ENCODE data around the gene SMARCB1.

SMARCB1 gene

DNA sequence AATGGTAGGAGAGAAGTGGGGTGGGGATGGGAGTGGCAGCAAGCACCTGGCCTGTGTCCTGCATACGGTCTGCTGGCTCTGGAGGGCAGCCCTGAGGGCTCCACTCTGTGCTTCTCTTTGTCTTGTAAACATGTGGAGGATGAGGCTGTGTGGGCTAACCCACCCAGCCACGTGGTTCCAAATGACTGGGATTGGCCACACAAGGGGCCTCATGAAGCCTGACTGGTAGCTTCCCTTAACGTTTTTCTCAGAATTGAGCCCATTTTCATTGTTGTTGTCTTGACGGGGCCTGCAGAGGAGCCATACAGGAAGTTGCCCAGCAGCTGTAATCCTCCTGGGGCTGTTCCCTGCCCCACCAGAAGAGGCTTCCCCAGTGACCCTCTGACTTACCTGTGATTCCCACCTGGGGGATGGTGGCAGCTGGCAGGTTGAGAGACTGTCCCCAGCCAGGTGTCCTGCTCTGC is 34.0 kb downstream of the SMARCB1 start:
- Histone ChIP-seq H3K9ac (ENCODE audit: low read length) (no peak overlapping the region), H3K27ac (ENCODE audit: low read length, poor library complexity, severe bottlenecking) (no peak overlapping the region), H2AFZ (ENCODE audit: low read depth, low read length) (no peak overlapping the region), H4K91ac (ENCODE audit: low read length) (no peak overlapping the region), H4K8ac (ENCODE audit: low read length) (no peak overlapping the region), H3K23ac (ENCODE audit: low read length in 2 of 2) (no peak overlapping the region), H3K36me3 (ENCODE audit: control insufficient read depth in 1 of 2, insufficient read depth in 2 of 2, low read depth in 1 of 2, low read length in 2 of 2) (peaks cover 76 to 94% of the 10 kb centered on the region in 2 experiments), H2AK5ac (ENCODE audit: low read length, severe bottlenecking) (no peak overlapping the region), H2BK5ac (ENCODE audit: low read depth, low read length, poor library complexity, severe bottlenecking) (no peak overlapping the region), H3K4ac (ENCODE audit: low read depth in 1 of 2, low read length in 2 of 2) (no peak overlapping the region), H3K27me3 (ENCODE audit: control insufficient read depth in 1 of 2, insufficient read depth in 1 of 2, low read length in 2 of 2) (no peaks in the 10 kb centered on the region), H3K4me3 (ENCODE audit: insufficient read depth in 1 of 2, low read depth in 1 of 2, low read length in 2 of 2) (no peak overlapping the region), H2BK12ac (ENCODE audit: low read length in 2 of 2) (no peak overlapping the region), H3K79me1 (replicated peaks; ENCODE audit: low read length, poor library complexity, severe bottlenecking) (peaks cover 36% of the 10 kb centered on the region), H2BK120ac (ENCODE audit: low read depth, low read length) (no peak overlapping the region), H3K14ac (ENCODE audit: low read length in 2 of 2) (no peak overlapping the region), H3K9me3 (ENCODE audit: control insufficient read depth, low read length) (no peaks in the 10 kb centered on the region), H3K18ac (ENCODE audit: low read depth in 1 of 2, low read length in 2 of 2) (no peak overlapping the region), H2BK15ac (ENCODE audit: low read depth, poor library complexity, severe bottlenecking) (no peak overlapping the region), H3K4me2 (ENCODE audit: low read length, poor library complexity, severe bottlenecking) (no peak overlapping the region), H3K4me1 (ENCODE audit: control insufficient read depth, insufficient read depth, low read depth, low read length) (peaks cover 22% of the 10 kb centered on the region)
- no peak for DNase-seq
- WGBS, result 78% methylated on average over 4 of the region's 4 CpGs

DNA sequence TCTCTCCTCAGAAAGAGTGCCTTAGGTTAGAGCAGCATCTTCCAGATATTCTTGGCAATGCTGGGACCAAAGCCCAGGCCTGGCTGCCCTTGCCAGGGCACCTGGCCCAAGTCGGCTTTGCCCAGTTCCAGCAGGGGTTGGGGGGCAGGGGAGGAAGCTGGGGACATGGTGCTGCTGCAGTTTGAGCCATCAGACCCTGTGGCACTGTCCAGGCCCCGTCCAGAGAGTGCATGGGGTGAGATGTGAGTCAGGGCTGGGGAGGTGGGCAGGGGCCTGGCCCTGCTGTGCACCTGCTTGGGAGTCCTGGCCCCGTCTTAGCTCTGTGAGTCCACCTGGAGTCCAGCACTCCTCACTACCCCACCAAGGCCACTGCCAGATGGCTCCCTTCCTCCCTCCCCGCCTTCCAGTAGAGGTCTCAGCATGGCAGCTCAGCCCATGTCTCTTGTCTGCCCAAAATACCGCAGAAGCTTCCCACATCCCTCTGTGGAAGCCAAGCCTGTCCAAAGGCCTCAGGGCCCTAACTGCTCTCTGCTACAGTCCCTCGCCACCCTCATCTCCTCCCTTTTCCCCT is 35.4 kb downstream of the SMARCB1 start:
- Histone ChIP-seq H3K27me3 (ENCODE audit: control insufficient read depth in 1 of 2, insufficient read depth in 1 of 2, low read length in 2 of 2) (no peaks in the 10 kb centered on the region), H3K79me1 (replicated peaks; ENCODE audit: low read length, poor library complexity, severe bottlenecking) (peaks cover 35% of the 10 kb centered on the region), H2AFZ (ENCODE audit: low read depth, low read length) (no peak overlapping the region), H3K27ac (ENCODE audit: low read length, poor library complexity, severe bottlenecking) (no peak overlapping the region), H4K91ac (ENCODE audit: low read length) (no peak overlapping the region), H2BK15ac (ENCODE audit: low read depth, poor library complexity, severe bottlenecking) (peak overlapping the region; percentile 67), H3K4me3 (ENCODE audit: insufficient read depth in 1 of 2, low read depth in 1 of 2, low read length in 2 of 2) (no peak overlapping the region), H3K4me2 (ENCODE audit: low read length, poor library complexity, severe bottlenecking) (no peak overlapping the region), H3K4me1 (ENCODE audit: control insufficient read depth, insufficient read depth, low read depth, low read length) (peaks cover 32% of the 10 kb centered on the region), H3K9me3 (ENCODE audit: control insufficient read depth, low read length) (no peaks in the 10 kb centered on the region), H3K36me3 (ENCODE audit: control insufficient read depth in 1 of 2, insufficient read depth in 2 of 2, low read depth in 1 of 2, low read length in 2 of 2) (peaks cover 75 to 92% of the 10 kb centered on the region in 2 experiments), H3K9ac (ENCODE audit: low read length) (no peak overlapping the region), H3K4ac (ENCODE audit: low read depth in 1 of 2, low read length in 2 of 2) (no peak overlapping the region), H2BK120ac (ENCODE audit: low read depth, low read length) (no peak overlapping the region), H3K14ac (ENCODE audit: low read length in 2 of 2) (no peak overlapping the region), H4K8ac (ENCODE audit: low read length) (no peak overlapping the region), H3K23ac (ENCODE audit: low read length in 2 of 2) (no peak overlapping the region), H3K18ac (ENCODE audit: low read depth in 1 of 2, low read length in 2 of 2) (no peak overlapping the region), H2AK5ac (ENCODE audit: low read length, severe bottlenecking) (no peak overlapping the region), H2BK5ac (ENCODE audit: low read depth, low read length, poor library complexity, severe bottlenecking) (no peak overlapping the region), H2BK12ac (ENCODE audit: low read length in 2 of 2) (peak overlapping the region in 1 of 2 experiments; percentile 37)
- 83% methylated on average over 6 of the region's 6 CpGs for WGBS
- no peak for DNase-seq

- Histone ChIP-seq H3K4me1 (ENCODE audit: control insufficient read depth, insufficient read depth, low read depth, low read length) (peaks cover 36% of the 10 kb centered on the region), H3K27me3 (ENCODE audit: control insufficient read depth in 1 of 2, insufficient read depth in 1 of 2, low read length in 2 of 2) (no peaks in the 10 kb centered on the region), H4K91ac (ENCODE audit: low read length) (peak overlapping the region; percentile 43), H3K23ac (ENCODE audit: low read length in 2 of 2) (no peak overlapping the region), H3K9ac (ENCODE audit: low read length) (no peak overlapping the region), H2BK120ac (ENCODE audit: low read depth, low read length) (no peak overlapping the region), H3K4ac (ENCODE audit: low read depth in 1 of 2, low read length in 2 of 2) (no peak overlapping the region), H2AFZ (ENCODE audit: low read depth, low read length) (no peak overlapping the region), H3K14ac (ENCODE audit: low read length in 2 of 2) (no peak overlapping the region), H3K18ac (ENCODE audit: low read depth in 1 of 2, low read length in 2 of 2) (no peak overlapping the region), H3K9me3 (ENCODE audit: control insufficient read depth, low read length) (no peaks in the 10 kb centered on the region), H2BK12ac (ENCODE audit: low read length in 2 of 2) (no peak overlapping the region), H3K79me1 (replicated peaks; ENCODE audit: low read length, poor library complexity, severe bottlenecking) (peaks cover 41% of the 10 kb centered on the region), H3K36me3 (ENCODE audit: control insufficient read depth in 1 of 2, insufficient read depth in 2 of 2, low read depth in 1 of 2, low read length in 2 of 2) (peaks cover 75 to 89% of the 10 kb centered on the region in 2 experiments), H2BK15ac (ENCODE audit: low read depth, poor library complexity, severe bottlenecking) (no peak overlapping the region), H3K4me2 (ENCODE audit: low read length, poor library complexity, severe bottlenecking) (no peak overlapping the region), H4K8ac (ENCODE audit: low read length) (no peak overlapping the region), H2AK5ac (ENCODE audit: low read length, severe bottlenecking) (no peak overlapping the region), H3K4me3 (ENCODE audit: insufficient read depth in 1 of 2, low read depth in 1 of 2, low read length in 2 of 2) (no peak overlapping the region), H3K27ac (ENCODE audit: low read length, poor library complexity, severe bottlenecking) (peak overlapping the region; percentile 6), H2BK5ac (ENCODE audit: low read depth, low read length, poor library complexity, severe bottlenecking) (no peak overlapping the region)
- WGBS, result 90% methylated on average over 13 of the region's 14 CpGs
- no peak for DNase-seq
Observed at GRCh38 chr22:23823331-23823791, 36.6 kb downstream of the SMARCB1 start.

GRCh38 chr22:23824476-23825245 is 37.9 kb downstream of the SMARCB1 start:
- H3K14ac ChIP-seq (ENCODE audit: low read length in 2 of 2), result no peak overlapping the region
- DNase-seq, result no peak
- H3K9ac ChIP-seq (ENCODE audit: low read length), result no peak overlapping the region
- no peak overlapping the region for H2AFZ ChIP-seq (ENCODE audit: low read depth, low read length)
- H3K4me3 ChIP-seq (ENCODE audit: insufficient read depth in 1 of 2, low read depth in 1 of 2, low read length in 2 of 2), result no peak overlapping the region
- H4K91ac ChIP-seq (ENCODE audit: low read length), result no peak overlapping the region
- peak overlapping the region in 1 of 2 experiments; percentile 33 for H3K4ac ChIP-seq (ENCODE audit: low read depth in 1 of 2, low read length in 2 of 2)
- WGBS, result 91% methylated on average over 13 of the region's 13 CpGs
- H3K79me1 ChIP-seq (replicated peaks; ENCODE audit: low read length, poor library complexity, severe bottlenecking), result peaks cover 48% of the 10 kb centered on the region
- peaks cover 40% of the 10 kb centered on the region for H3K4me1 ChIP-seq (ENCODE audit: control insufficient read depth, insufficient read depth, low read depth, low read length)
- H3K4me2 ChIP-seq (ENCODE audit: low read length, poor library complexity, severe bottlenecking), result no peak overlapping the region
- no peak overlapping the region for H2BK15ac ChIP-seq (ENCODE audit: low read depth, poor library complexity, severe bottlenecking)
- no peak overlapping the region for H3K27ac ChIP-seq (ENCODE audit: low read length, poor library complexity, severe bottlenecking)
- no peak overlapping the region for H2BK5ac ChIP-seq (ENCODE audit: low read depth, low read length, poor library complexity, severe bottlenecking)
- no peak overlapping the region for H3K23ac ChIP-seq (ENCODE audit: low read length in 2 of 2)
- H3K18ac ChIP-seq (ENCODE audit: low read depth in 1 of 2, low read length in 2 of 2), result peak overlapping the region in 1 of 2 experiments; percentile 38
- no peaks in the 10 kb centered on the region for H3K27me3 ChIP-seq (ENCODE audit: control insufficient read depth in 1 of 2, insufficient read depth in 1 of 2, low read length in 2 of 2)
- H2AK5ac ChIP-seq (ENCODE audit: low read length, severe bottlenecking), result peak overlapping the region; percentile 6
- no peak overlapping the region for H4K8ac ChIP-seq (ENCODE audit: low read length)
- peaks cover 84 to 88% of the 10 kb centered on the region in 2 experiments for H3K36me3 ChIP-seq (ENCODE audit: control insufficient read depth in 1 of 2, insufficient read depth in 2 of 2, low read depth in 1 of 2, low read length in 2 of 2)
- H2BK12ac ChIP-seq (ENCODE audit: low read length in 2 of 2), result no peak overlapping the region
- no peak overlapping the region for H2BK120ac ChIP-seq (ENCODE audit: low read depth, low read length)
- H3K9me3 ChIP-seq (ENCODE audit: control insufficient read depth, low read length), result no peaks in the 10 kb centered on the region

Data from mesenchymal stem cell (in vitro differentiated cells and primary cell).